Endothelial cell of umbilical vein (primary cell): ENCODE measurements around the gene FAM221B.

Experiments used
- CTCF ChIP-seq, 2 donors: IDR thresholded peaks; 1 replicate in 1 of 2; 2 replicates in 1 of 2; pipeline ENCODE4 v1.5.1; 2011; ENCODE audit warnings: low read length in 2 of 2, mild to moderate bottlenecking in 2 of 2, moderate library complexity in 2 of 2, control low read depth in 1 of 2, inconsistent platforms in 1 of 2, low read depth in 1 of 2; ENCODE audit not compliant: insufficient read depth in 1 of 2; ENCODE audit errors: extremely low read depth in 1 of 2
- EZH2 ChIP-seq: IDR thresholded peaks from 2 replicates; pipeline ENCODE4 v1.6.1; 2012; ENCODE audit warnings: borderline replicate concordance, low read depth, mild to moderate bottlenecking, moderate library complexity, low read length, inconsistent platforms; ENCODE audit not compliant: severe bottlenecking
- FOS ChIP-seq: IDR thresholded peaks from 2 replicates; pipeline ENCODE4 v1.6.1; 2011; ENCODE audit warnings: mild to moderate bottlenecking, low read length, moderate library complexity, borderline replicate concordance; ENCODE audit not compliant: insufficient read depth
- GATA2 ChIP-seq: IDR thresholded peaks from 2 replicates; pipeline ENCODE4 v1.7.0; 2011; ENCODE audit warnings: low read depth, mild to moderate bottlenecking, moderate library complexity, mixed read lengths, low read length; ENCODE audit not compliant: insufficient read length, insufficient read depth
- POLR2A ChIP-seq: IDR thresholded peaks from 2 replicates; pipeline ENCODE4 v1.6.1; 2012; ENCODE audit warnings: low read depth, mild to moderate bottlenecking, control low read depth, low read length
- POLR2AphosphoS5 ChIP-seq: IDR thresholded peaks from 2 replicates; pipeline ENCODE4 v1.6.1; 2012; ENCODE audit warnings: low read depth, mild to moderate bottlenecking, control low read depth, low read length, moderate library complexity; ENCODE audit not compliant: insufficient read depth

DNA sequence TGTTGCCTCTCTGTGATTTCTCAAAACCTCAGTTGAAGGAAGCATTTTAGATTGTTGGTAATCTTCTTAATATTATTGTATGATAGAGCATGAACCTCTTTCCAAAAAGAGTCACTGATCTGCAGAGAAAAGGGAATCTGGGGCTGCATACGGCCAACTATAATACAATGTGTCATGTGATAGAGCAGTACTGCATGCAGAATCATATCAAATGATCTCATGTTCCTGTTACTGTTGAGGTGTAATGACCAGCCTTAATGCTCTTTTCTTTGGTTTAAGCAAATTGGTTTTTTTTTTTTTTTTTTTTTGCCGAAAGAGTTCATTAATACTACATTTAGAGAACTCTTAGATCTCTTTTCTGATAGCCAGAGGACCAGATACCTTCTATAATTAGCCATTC lies 61.5 kb downstream of the FAM221B start:
- no peak for TF ChIP-seq CTCF (IDR thresholded peaks at IDR 0.05; ENCODE audit: extremely low read depth in 1 of 2, insufficient read depth in 1 of 2, low read depth in 1 of 2, low read length in 2 of 2)
- TF ChIP-seq EZH2, result no peak
- no peak for TF ChIP-seq POLR2A
- TF ChIP-seq GATA2, result no peak
- TF ChIP-seq POLR2AphosphoS5, result no peak
- no peak for TF ChIP-seq FOS
